CD4-positive, CD25-positive, alpha-beta regulatory T cell (primary cell): ENCODE data around the gene ENOX1. TPM values are rescaled to one million over a fixed set of nuclear protein-coding genes. Genes with fewer than 3 reads are reported as not detected.

Source experiments
- polyA plus RNA-seq, 4 donors: library from polyadenylated mRNA; unstranded; fragments of 300-500 nt; fragmentation: Illumina TruSeq; gene quantifications; one replicate each; pipeline ENCODE4 v1.2.3, GENCODE V29; 2021
- total RNA-seq: library from RNA; stranded (reverse); gene quantifications from one replicate; pipeline ENCODE4 v1.2.3, GENCODE V29; 2022

Gene ENOX1
- total and polyA plus RNA-seq, 5 donors from 2014 or later = 0.10 TPM; not detected in 4

Other genes starting within 250 kb of the ENOX1 start
- gene CCDC122, start 92.8 kb upstream of the ENOX1 start, total RNA-seq = 1.5 TPM
- gene CCDC122, start 92.8 kb upstream of the ENOX1 start, polyA plus RNA-seq = 1 to 10 TPM in 3 of 4 donors, under 1 TPM in 1; 0.63 to 4.3 (median 3.8) TPM
- gene LACC1, start 92.9 kb upstream of the ENOX1 start, total RNA-seq = 0.84 TPM
- gene LACC1, start 92.9 kb upstream of the ENOX1 start, polyA plus RNA-seq = 1 to 10 TPM in 2 of 4 donors, under 1 TPM in 2; 0.67 to 4.2 (median 1.6) TPM